ENCODE data around the gene SNX19.
A peak's percentile ranks its signal among the peaks of the same experiment; 100 is the strongest.

The SNX19 gene

GRCh38 chr11:130906616-130907015, 9.7 kb downstream of the SNX19 start:
- no peak for DNase-seq

GRCh38 chr11:130905512-130905911, 10.8 kb downstream of the SNX19 start:
- no peak for DNase-seq

GRCh38 chr11:130904380-130904779, 11.9 kb downstream of the SNX19 start:
- DNase-seq = no peak

- DNase-seq = no peak
Measured at GRCh38 chr11:130902380-130902779, 13.9 kb downstream of the SNX19 start.

- no peak for DNase-seq
Measured at GRCh38 chr11:130899106-130899505, 17.2 kb downstream of the SNX19 start.

GRCh38 chr11:130897262-130898182, 18.8 kb downstream of the SNX19 start:
- peak in 4 of 56 donors; percentile 7 to 45 (median 26) for DNase-seq

- DNase-seq = peak in 49 of 56 donors; percentile 4 to 88 (median 56)
Measured at GRCh38 chr11:130894322-130895025, 21.8 kb downstream of the SNX19 start.

GRCh38 chr11:130892861-130893260, 23.4 kb downstream of the SNX19 start:
- DNase-seq = no peak

- DNase-seq = no peak
Measured at GRCh38 chr11:130891326-130891725, 25.0 kb downstream of the SNX19 start.

- DNase-seq = no peak
Measured at GRCh38 chr11:130890039-130890745, 26.1 kb downstream of the SNX19 start.

- no peak for DNase-seq
Measured at GRCh38 chr11:130888790-130889189, 27.5 kb downstream of the SNX19 start.

- DNase-seq = no peak
Measured at GRCh38 chr11:130886704-130887103, 29.6 kb downstream of the SNX19 start.

GRCh38 chr11:130882138-130882551, 34.1 kb downstream of the SNX19 start:
- no peak for DNase-seq

- no peak for DNase-seq
Measured at GRCh38 chr11:130881475-130882137, 34.7 kb downstream of the SNX19 start.

GRCh38 chr11:130879836-130880235, 36.4 kb downstream of the SNX19 start:
- DNase-seq = no peak

- no peak for DNase-seq
Measured at GRCh38 chr11:130876931-130877915, 39.1 kb downstream of the SNX19 start.

- DNase-seq = no peak
Measured at GRCh38 chr11:130876100-130876499, 40.2 kb downstream of the SNX19 start.

GRCh38 chr11:130874955-130875531, 41.2 kb downstream of the SNX19 start:
- DNase-seq = peak in 27 of 56 donors; percentile 7 to 72 (median 33)

- no peak for DNase-seq
Measured at GRCh38 chr11:130874396-130874795, 41.9 kb downstream of the SNX19 start.

GRCh38 chr11:130873761-130874160, 42.5 kb downstream of the SNX19 start:
- DNase-seq = no peak
